Ishikawa (cell line): ENCODE results near the gene FBXO10.

Source experiments
- YY1 ChIP-seq: IDR thresholded peaks from 2 replicates; pipeline ENCODE4 v1.6.1; 2012; ENCODE audit warnings: low read depth
- TF ChIP-seq, protein P1 (sequence below): IDR thresholded peaks from 2 replicates; pipeline ENCODE4 v1.6.1; 2012
- TF ChIP-seq, protein P2 (sequence below): IDR thresholded peaks from 2 replicates; pipeline ENCODE4 v1.6.1; 2012

DNA sequence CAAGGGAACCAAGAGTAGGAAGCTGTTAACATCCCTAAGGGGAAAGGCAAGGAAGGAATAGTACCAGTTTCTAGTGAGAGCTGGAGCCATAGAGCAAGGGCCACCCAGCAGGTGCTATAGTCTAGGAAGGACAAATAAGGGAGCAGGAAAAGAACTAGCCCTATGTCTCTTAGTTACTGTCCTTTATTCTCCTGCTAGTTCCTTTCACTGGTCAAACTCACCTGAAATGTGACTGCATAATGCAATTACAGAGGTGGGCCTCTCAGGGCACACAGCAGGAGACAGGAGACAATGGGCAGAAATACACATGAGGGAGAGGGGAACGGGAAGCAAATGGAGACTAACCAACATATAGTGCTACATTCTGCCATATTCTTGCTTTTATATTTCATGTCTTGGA is 47.9 kb upstream of the FBXO10 start:
- TF ChIP-seq, protein P1, sequence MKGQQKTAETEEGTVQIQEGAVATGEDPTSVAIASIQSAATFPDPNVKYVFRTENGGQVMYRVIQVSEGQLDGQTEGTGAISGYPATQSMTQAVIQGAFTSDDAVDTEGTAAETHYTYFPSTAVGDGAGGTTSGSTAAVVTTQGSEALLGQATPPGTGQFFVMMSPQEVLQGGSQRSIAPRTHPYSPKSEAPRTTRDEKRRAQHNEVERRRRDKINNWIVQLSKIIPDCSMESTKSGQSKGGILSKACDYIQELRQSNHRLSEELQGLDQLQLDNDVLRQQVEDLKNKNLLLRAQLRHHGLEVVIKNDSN: no peak
- no peak for TF ChIP-seq YY1
- TF ChIP-seq, protein P2, sequence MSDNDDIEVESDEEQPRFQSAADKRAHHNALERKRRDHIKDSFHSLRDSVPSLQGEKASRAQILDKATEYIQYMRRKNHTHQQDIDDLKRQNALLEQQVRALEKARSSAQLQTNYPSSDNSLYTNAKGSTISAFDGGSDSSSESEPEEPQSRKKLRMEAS: no peak
